ENCODE data around the gene HNRNPLL.

HNRNPLL gene

DNA sequence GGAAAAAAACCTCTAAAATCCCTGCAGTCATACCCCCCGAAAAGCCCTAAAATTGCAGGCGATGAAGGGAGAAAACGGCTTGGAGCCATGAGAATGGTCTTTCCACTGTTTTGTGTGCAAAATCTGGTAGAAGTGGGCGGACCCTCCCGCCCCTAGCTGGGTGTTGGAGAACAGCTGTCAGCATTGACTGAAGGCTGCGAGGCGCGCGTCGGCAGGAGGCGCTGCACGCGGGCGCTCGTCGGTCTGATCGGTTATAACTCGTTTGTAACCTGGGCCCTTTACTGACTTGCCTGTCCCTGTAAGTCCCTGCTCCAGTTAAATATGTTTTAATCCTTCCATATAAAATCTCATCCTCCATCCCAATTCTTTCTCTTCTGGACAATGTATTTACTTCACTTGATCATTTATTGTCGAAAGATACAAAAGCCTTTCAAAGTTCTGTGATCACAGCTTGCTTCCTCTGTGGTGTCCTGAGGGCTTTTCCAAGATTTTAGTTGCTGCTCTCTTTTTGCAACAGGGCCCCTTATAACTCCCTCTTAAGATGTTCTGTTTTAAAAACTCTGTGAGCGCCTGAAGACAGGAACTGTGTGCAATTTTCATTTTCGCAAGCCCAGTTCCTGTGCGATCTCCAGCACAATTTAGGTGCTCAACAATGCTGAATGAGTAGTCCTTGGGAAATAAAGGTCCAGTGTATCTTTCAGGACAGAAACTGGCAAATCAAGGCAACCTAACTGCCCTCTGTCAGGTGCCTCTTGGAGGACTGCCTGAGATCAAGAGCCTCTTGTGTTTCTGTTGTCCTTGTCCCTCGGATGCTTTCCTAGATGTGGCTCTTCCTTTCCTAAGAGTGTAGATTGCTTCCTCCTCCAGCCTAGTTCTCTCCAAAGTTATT lies 918 bp upstream of the HNRNPLL start:
- peak; percentile 76 for DNase-seq (ENCODE audit: low read depth, low spot score)
- H3K4me1 ChIP-seq (ENCODE audit: control insufficient read depth, insufficient read depth, low read length): peaks cover 2% of the 10 kb centered on the region; the same call in 1 of the 2 replicates
- WGBS (ENCODE audit: insufficient coverage, insufficient read length): 100% methylated on average over 1 of the region's 23 CpGs

DNA sequence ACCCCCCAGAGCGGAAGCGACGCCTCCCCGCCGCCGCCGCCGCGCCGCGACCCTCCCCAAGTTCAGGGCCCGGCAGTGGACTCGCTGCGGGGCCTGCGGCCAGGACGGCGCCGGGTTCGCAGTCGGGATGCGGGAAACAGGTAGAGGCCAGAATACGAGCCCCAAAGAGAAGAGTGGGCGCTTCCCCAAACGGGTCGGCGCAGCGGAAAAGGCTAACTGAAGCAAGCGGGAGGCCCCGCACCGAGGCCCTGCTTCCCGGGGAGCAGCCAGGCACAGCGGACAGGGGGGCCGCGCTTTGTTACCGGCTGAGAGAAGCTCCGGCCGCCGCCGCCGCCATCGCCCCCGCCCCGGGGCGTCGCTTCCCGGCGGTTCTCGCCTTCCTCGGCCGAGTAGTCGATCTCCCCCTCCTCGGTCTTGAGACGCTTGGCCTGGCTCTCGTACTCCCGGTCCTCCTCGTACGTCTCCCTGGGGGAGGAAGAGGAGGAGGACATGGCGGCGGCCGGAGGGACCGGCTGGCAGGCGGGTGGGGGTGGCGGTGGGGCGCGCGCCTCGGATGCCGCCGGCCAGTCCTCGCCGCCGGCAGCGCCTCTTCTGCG lies 494 bp downstream of the HNRNPLL start:
- H3K9me3 ChIP-seq (ENCODE audit: control insufficient read depth, insufficient read depth, low read length): no peaks in the 10 kb centered on the region
- H3K27me3 ChIP-seq (ENCODE audit: control insufficient read depth, insufficient read depth, low read length): no peaks in the 10 kb centered on the region
- H3K4me3 ChIP-seq (ENCODE audit: low read length): peak overlapping the region; percentile 95
- H3K27ac ChIP-seq (ENCODE audit: low read length): no peak overlapping the region
- H3K36me3 ChIP-seq (ENCODE audit: control insufficient read depth, insufficient read depth, low read length): no peaks in the 10 kb centered on the region
- H3K4me1 ChIP-seq (ENCODE audit: control insufficient read depth, insufficient read depth, low read length): peaks cover 3% of the 10 kb centered on the region; the same call in 1 of the 2 replicates
- WGBS (ENCODE audit: insufficient coverage, insufficient read length): no CpG with 5 or more reads among the region's 74 CpGs
- DNase-seq (ENCODE audit: low read depth, low spot score): no peak

More for the DNA sequence above, 918 bp upstream of the HNRNPLL start:
- Histone ChIP-seq H3K27ac (ENCODE audit: low read length) (no peak overlapping the region), H3K27me3 (ENCODE audit: control insufficient read depth, insufficient read depth, low read length) (no peaks in the 10 kb centered on the region), H3K9me3 (ENCODE audit: control insufficient read depth, insufficient read depth, low read length) (no peaks in the 10 kb centered on the region), H3K4me3 (ENCODE audit: low read length) (peak overlapping the region; percentile 95), H3K36me3 (ENCODE audit: control insufficient read depth, insufficient read depth, low read length) (no peaks in the 10 kb centered on the region)

DNA sequence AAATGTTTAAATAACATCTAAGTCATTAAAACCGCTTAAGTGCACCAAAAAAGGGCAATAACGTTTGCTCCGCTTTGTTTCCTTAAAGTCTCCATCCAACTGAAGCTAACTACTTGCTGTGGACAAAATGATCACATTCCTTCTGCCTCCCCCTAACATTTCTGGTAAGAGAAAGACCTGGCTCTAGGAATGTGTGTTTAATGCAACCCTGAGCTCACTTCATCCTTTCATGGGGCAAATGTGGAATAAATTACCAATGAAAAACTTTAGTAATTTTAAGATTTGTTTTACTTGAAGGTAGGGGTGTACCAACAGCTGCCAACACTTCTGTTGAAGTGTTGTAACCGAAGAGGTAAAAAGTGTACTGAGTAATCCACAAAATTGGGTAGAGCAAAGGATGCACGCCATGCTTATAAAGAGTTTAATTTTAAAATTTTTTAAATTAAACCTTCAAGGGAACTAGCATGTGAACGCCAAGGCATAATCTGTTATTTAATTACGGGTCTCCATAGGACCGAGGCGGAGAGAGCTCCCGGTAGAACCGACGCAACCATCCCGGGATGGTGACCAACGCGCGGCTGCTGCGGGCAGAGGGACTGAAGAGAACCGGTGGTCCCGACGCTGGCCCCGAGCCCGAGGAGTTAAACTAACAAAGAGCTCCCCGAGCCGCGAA lies 1.1 kb downstream of the HNRNPLL start:
- Histone ChIP-seq H3K9me3 (ENCODE audit: control insufficient read depth, insufficient read depth, low read length) (no peaks in the 10 kb centered on the region), H3K4me3 (ENCODE audit: low read length) (peak overlapping the region; percentile 95), H3K4me1 (ENCODE audit: control insufficient read depth, insufficient read depth, low read length) (peaks cover 3% of the 10 kb centered on the region; the same call in 1 of the 2 replicates), H3K27ac (ENCODE audit: low read length) (no peak overlapping the region), H3K36me3 (ENCODE audit: control insufficient read depth, insufficient read depth, low read length) (no peaks in the 10 kb centered on the region), H3K27me3 (ENCODE audit: control insufficient read depth, insufficient read depth, low read length) (no peaks in the 10 kb centered on the region)
- no peak for DNase-seq (ENCODE audit: low read depth, low spot score)
- no CpG with 5 or more reads among the region's 25 CpGs for WGBS (ENCODE audit: insufficient coverage, insufficient read length)

DNA sequence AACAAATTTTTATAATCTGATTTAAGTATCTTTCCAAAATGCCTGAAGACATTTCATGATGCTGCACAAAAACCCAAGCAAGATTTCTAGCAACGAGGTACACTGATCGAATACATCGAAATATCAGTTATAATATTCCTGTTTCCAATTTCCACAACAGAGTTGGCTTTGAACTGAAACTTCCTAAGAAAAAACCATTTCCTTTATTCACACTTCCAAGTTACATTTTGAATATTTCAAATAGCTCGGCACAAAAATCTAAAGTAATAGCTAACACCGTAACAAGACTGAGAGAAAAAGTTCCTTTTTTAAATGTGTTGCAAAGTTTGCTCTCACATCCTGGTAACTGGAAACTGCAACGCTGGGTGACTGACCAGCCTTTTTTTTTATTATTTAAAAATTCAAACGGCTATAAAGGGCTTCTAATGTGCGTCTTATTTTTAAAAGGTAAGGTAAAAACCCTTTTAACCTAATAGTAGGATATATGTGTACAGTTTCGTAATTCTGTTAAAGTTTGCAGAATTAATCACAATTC lies 1.7 kb downstream of the HNRNPLL start:
- Histone ChIP-seq H3K27me3 (ENCODE audit: control insufficient read depth, insufficient read depth, low read length) (no peaks in the 10 kb centered on the region), H3K4me1 (ENCODE audit: control insufficient read depth, insufficient read depth, low read length) (peaks cover 3% of the 10 kb centered on the region; the same call in 1 of the 2 replicates), H3K27ac (ENCODE audit: low read length) (no peak overlapping the region), H3K9me3 (ENCODE audit: control insufficient read depth, insufficient read depth, low read length) (no peaks in the 10 kb centered on the region), H3K36me3 (ENCODE audit: control insufficient read depth, insufficient read depth, low read length) (no peaks in the 10 kb centered on the region), H3K4me3 (ENCODE audit: low read length) (peak overlapping the region; percentile 95; the same call in 1 of the 2 replicates)
- no peak for DNase-seq (ENCODE audit: low read depth, low spot score)
- no CpG with 5 or more reads among the region's 9 CpGs for WGBS (ENCODE audit: insufficient coverage, insufficient read length)

DNA sequence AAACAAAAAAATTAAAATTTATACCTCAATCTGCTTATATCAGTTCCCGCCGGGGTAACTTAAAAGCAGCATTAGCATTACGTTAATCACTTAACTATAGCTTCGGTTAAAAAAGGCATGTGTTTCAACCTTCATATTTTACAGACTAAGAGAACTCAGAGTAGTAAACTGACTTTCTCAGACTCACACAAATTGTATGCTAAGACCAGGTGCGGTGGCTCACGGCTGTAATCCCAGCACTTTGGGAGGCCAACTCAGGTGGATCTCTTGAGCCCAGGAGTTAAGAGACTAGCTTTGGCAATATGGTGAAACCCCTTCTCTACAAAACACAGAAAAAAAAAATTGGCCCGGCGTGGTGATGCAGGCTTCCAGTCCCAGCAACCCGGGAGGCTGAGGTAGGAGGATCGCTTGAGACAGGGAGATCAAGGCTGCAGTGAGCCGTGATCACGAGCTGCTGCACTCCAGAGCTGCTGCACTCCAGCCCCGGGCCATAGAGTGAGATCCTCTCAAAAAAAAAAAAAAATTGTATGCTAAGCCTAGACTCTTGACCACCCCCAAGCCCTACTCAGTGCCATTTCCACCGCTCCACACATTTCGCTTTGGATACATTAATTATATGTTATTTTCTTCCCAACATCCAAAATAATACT lies 2.4 kb downstream of the HNRNPLL start:
- peak overlapping the region; percentile 21; the same call in 1 of the 2 replicates for H3K4me3 ChIP-seq (ENCODE audit: low read length)
- DNase-seq (ENCODE audit: low read depth, low spot score): no peak
- H3K27me3 ChIP-seq (ENCODE audit: control insufficient read depth, insufficient read depth, low read length): no peaks in the 10 kb centered on the region
- WGBS (ENCODE audit: insufficient coverage, insufficient read length): 100% methylated on average over 1 of the region's 15 CpGs
- peaks cover 3% of the 10 kb centered on the region; the same call in 1 of the 2 replicates for H3K4me1 ChIP-seq (ENCODE audit: control insufficient read depth, insufficient read depth, low read length)
- no peaks in the 10 kb centered on the region for H3K9me3 ChIP-seq (ENCODE audit: control insufficient read depth, insufficient read depth, low read length)
- H3K27ac ChIP-seq (ENCODE audit: low read length): no peak overlapping the region
- no peaks in the 10 kb centered on the region for H3K36me3 ChIP-seq (ENCODE audit: control insufficient read depth, insufficient read depth, low read length)

DNA sequence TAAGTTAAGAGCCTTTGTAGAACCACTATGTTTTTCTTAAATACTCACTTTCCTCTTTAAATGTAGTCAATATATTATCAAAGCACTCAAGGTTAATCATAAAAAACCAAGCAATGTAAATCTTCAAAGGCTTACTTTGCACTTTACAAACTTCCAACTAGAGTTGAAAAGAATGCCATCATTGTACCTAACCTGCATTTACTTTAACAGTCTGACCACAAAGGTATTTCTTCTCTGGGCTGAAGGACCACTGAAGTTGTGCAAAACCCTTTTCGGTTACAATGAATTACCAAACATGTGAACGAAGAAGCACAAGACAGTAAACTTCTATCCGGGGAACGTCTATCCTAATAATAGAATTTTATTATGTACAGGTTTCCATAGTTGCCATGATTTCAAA lies 3.0 kb downstream of the HNRNPLL start:
- Histone ChIP-seq H3K4me3 (ENCODE audit: low read length) (no peak overlapping the region), H3K4me1 (ENCODE audit: control insufficient read depth, insufficient read depth, low read length) (peaks cover 3% of the 10 kb centered on the region; the same call in 1 of the 2 replicates), H3K27ac (ENCODE audit: low read length) (no peak overlapping the region), H3K36me3 (ENCODE audit: control insufficient read depth, insufficient read depth, low read length) (no peaks in the 10 kb centered on the region), H3K27me3 (ENCODE audit: control insufficient read depth, insufficient read depth, low read length) (no peaks in the 10 kb centered on the region), H3K9me3 (ENCODE audit: control insufficient read depth, insufficient read depth, low read length) (no peaks in the 10 kb centered on the region)
- no peak for DNase-seq (ENCODE audit: low read depth, low spot score)
- no CpG with 5 or more reads among the region's 4 CpGs for WGBS (ENCODE audit: insufficient coverage, insufficient read length)

DNA sequence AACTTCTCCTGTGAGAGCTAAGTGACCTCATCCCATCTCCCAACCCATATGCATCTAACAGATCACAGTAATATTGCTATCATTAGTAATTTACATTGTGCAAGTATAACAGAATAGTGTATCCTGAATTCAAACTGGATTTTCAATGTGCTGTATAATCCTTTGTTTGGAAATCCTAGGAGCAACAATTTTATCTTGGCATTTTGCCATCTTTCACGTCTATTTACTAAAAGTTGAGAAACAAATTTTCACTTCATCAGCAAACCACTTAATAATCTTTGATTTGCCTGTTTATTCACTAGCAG lies 3.8 kb downstream of the HNRNPLL start:
- Histone ChIP-seq H3K27ac (ENCODE audit: low read length) (no peak overlapping the region), H3K36me3 (ENCODE audit: control insufficient read depth, insufficient read depth, low read length) (no peaks in the 10 kb centered on the region)
- DNase-seq (ENCODE audit: low read depth, low spot score): no peak

DNA sequence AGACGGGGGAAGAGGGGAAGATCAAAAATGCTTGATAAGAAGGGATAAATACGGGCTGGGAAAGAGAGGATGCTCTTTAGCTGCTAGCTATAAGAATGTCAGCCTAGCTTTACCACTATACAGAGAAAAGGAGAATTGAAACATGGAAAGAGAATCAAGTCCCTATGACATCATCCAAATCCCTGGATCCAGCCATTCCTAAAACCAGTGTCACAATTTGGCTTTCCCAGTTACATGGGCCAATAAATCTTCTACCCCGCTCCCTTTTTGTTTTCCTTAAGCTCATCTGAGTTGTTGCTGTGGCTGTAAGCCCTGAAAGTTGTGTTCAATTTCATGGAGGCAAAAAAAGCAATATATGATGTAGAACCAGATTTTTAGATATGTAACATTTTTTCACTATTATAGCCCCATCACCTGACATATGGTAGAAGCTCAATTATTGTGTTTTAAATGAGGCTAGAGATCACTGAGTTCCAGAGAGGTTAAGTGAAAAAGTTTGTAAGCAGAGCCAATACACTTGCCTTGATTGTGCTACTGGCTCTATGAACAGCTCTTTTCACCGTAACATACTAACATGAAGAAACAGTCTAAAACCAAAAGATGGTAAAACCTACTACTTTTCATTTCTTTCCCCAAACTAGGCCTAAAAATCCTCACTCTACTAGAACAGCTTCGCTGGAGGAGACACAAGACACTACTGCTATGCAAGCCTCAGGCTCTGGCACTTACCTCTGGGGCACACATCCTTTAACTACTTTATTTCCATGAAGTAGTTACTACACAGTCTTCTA lies 4.3 kb downstream of the HNRNPLL start:
- Histone ChIP-seq H3K36me3 (ENCODE audit: control insufficient read depth, insufficient read depth, low read length) (no peaks in the 10 kb centered on the region), H3K27ac (ENCODE audit: low read length) (no peak overlapping the region), H3K27me3 (ENCODE audit: control insufficient read depth, insufficient read depth, low read length) (no peaks in the 10 kb centered on the region), H3K4me3 (ENCODE audit: low read length) (no peak overlapping the region), H3K4me1 (ENCODE audit: control insufficient read depth, insufficient read depth, low read length) (peaks cover 3% of the 10 kb centered on the region; the same call in 1 of the 2 replicates), H3K9me3 (ENCODE audit: control insufficient read depth, insufficient read depth, low read length) (no peaks in the 10 kb centered on the region)
- WGBS (ENCODE audit: insufficient coverage, insufficient read length): no CpG with 5 or more reads among the region's 5 CpGs
- no peak for DNase-seq (ENCODE audit: low read depth, low spot score)

More for the DNA sequence above, 3.8 kb downstream of the HNRNPLL start:
- no peaks in the 10 kb centered on the region for H3K27me3 ChIP-seq (ENCODE audit: control insufficient read depth, insufficient read depth, low read length)
- H3K4me3 ChIP-seq (ENCODE audit: low read length): no peak overlapping the region
- no CpG with 5 or more reads among the region's 1 CpG for WGBS (ENCODE audit: insufficient coverage, insufficient read length)
- peaks cover 3% of the 10 kb centered on the region; the same call in 1 of the 2 replicates for H3K4me1 ChIP-seq (ENCODE audit: control insufficient read depth, insufficient read depth, low read length)
- no peaks in the 10 kb centered on the region for H3K9me3 ChIP-seq (ENCODE audit: control insufficient read depth, insufficient read depth, low read length)

DNA sequence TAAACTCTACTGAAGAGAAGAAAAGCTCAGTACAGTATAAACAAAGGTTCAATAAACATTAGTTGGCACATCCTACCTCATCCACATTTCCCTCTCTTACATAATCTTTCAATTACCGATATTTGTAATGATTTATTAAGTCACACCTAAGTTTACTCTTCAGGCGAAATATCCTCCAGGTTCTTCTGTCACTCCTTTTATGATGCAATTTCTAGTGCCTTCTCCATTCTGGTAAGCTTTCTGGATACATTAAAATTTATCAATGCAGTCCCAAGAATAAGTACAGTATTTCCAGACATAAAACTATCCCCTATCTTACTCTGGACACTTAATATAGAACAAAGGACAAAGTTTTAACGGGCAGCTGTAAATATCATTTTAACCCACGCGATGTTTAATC lies 5.6 kb downstream of the HNRNPLL start:
- WGBS (ENCODE audit: insufficient coverage, insufficient read length): 100% methylated on average over 4 of the region's 5 CpGs
- Histone ChIP-seq H3K27ac (ENCODE audit: low read length) (no peak overlapping the region), H3K36me3 (ENCODE audit: control insufficient read depth, insufficient read depth, low read length) (no peaks in the 10 kb centered on the region), H3K4me3 (ENCODE audit: low read length) (no peak overlapping the region), H3K4me1 (ENCODE audit: control insufficient read depth, insufficient read depth, low read length) (peaks cover 3% of the 10 kb centered on the region; the same call in 1 of the 2 replicates), H3K9me3 (ENCODE audit: control insufficient read depth, insufficient read depth, low read length) (no peaks in the 10 kb centered on the region), H3K27me3 (ENCODE audit: control insufficient read depth, insufficient read depth, low read length) (no peaks in the 10 kb centered on the region)
- no peak for DNase-seq (ENCODE audit: low read depth, low spot score)
